Endodermal cell (in vitro differentiated cells): ENCODE data around the gene RPN2. TPM values are rescaled to one million over a fixed set of nuclear protein-coding genes. Genes with fewer than 3 reads are reported as not detected.

Experiments used
- DNase-seq: peaks from one replicate; pipeline ENCODE4 v3.0.0-alpha.2; 2017
- H3K27ac ChIP-seq: 2 replicates; pipeline ENCODE4 v1.5.1; 2013; ENCODE audit warnings: mild to moderate bottlenecking, low read depth, low read length, moderate library complexity
- H3K27me3 ChIP-seq: 2 replicates; pipeline ENCODE4 v1.6.1; 2013; ENCODE audit warnings: mild to moderate bottlenecking, low read length, moderate library complexity; ENCODE audit not compliant: insufficient read depth, control insufficient read depth, poor library complexity, severe bottlenecking
- H3K36me3 ChIP-seq: 2 replicates; pipeline ENCODE4 v1.7.0; 2013; ENCODE audit warnings: mild to moderate bottlenecking, low read length, moderate library complexity; ENCODE audit not compliant: control insufficient read depth, insufficient read depth
- H3K4me1 ChIP-seq: one replicate; pipeline ENCODE4 v1.7.0; 2013; ENCODE audit warnings: low read length; ENCODE audit not compliant: control insufficient read depth, insufficient read depth
- H3K4me3 ChIP-seq: 2 replicates; pipeline ENCODE4 v1.5.1; 2013; ENCODE audit warnings: mild to moderate bottlenecking, low read length, moderate library complexity
- H3K9ac ChIP-seq: 2 replicates; pipeline ENCODE4 v1.6.1; 2013; ENCODE audit warnings: mild to moderate bottlenecking, low read length, moderate library complexity; ENCODE audit not compliant: poor library complexity, severe bottlenecking; ENCODE audit errors: extremely low read depth
- H3K9me3 ChIP-seq: 2 replicates; pipeline ENCODE4 v1.6.1; 2013; ENCODE audit warnings: mild to moderate bottlenecking, low read length, moderate library complexity; ENCODE audit not compliant: control insufficient read depth
- H3K27ac Mint-ChIP-seq: 2 replicates; pipeline ENCODE4 v1.8.0; 2020; ENCODE audit warnings: mixed read lengths
- H3K27me3 Mint-ChIP-seq: 2 replicates; pipeline ENCODE4 v1.8.0; 2021; ENCODE audit warnings: mild to moderate bottlenecking, mixed read lengths; ENCODE audit not compliant: insufficient read depth
- H3K36me3 Mint-ChIP-seq: 2 replicates; pipeline ENCODE4 v1.8.0; 2020; ENCODE audit warnings: low read depth, mixed read lengths
- H3K4me1 Mint-ChIP-seq: 2 replicates; pipeline ENCODE4 v1.8.0; 2020; ENCODE audit warnings: mixed read lengths
- H3K4me3 Mint-ChIP-seq: 2 replicates; pipeline ENCODE4 v1.8.0; 2020; ENCODE audit warnings: mild to moderate bottlenecking, moderate library complexity, mixed read lengths
- H3K9me3 Mint-ChIP-seq: 2 replicates; pipeline ENCODE4 v1.8.0; 2020; ENCODE audit warnings: mild to moderate bottlenecking, mixed read lengths
- CTCF ChIP-seq: fragments of 200-600 bp; sonication (generic); conservative IDR thresholded peaks from 2 replicates; pipeline ENCODE4 v1.5.0; 2021; ENCODE audit warnings: antibody characterized with exemption, mild to moderate bottlenecking
- WGBS, 2 experiments: methylation state at CpG; one replicate each; pipeline versions ENCODE4 v1.1.5 to v1.1.7; 2013; ENCODE audit warnings: missing lambda C conversion rate in 2 of 2, mixed read lengths in 1 of 2; ENCODE audit not compliant: insufficient coverage in 1 of 2, insufficient read length in 1 of 2; 5-methylcytosine and 5-hydroxymethylcytosine counted together
- total RNA-seq, 2 donors: library from RNA; stranded (reverse); fragmentation: NEBNext Ultra II Directional in 1 of 2; extraction: Animal tissue kit (Norgen Biotek cat#: 25700) in 1 of 2; gene quantifications; 2 replicates in 1 of 2; 3 replicates in 1 of 2; pipeline ENCODE4 v1.2.1, GENCODE V29; 2021

The RPN2 gene
- total RNA-seq, 2 donors from 2014 or later, result 230 to 242 TPM

GRCh38 chr20:37240337-37241067, 61.4 kb downstream of the RPN2 start:
- no peak overlapping the region for H3K27ac Mint-ChIP-seq
- H3K4me1 Mint-ChIP-seq, result peaks cover 9% of the 10 kb centered on the region
- Histone ChIP-seq H3K9me3 (no peaks in the 10 kb centered on the region), H3K4me1 (peaks cover 3% of the 10 kb centered on the region), H3K36me3 (peaks cover 89% of the 10 kb centered on the region), H3K9ac (no peak overlapping the region), H3K27ac (peak overlapping the region; percentile 50), H3K4me3 (no peak overlapping the region), H3K27me3 (no peaks in the 10 kb centered on the region)
- 92 to 94% methylated on average over 2 to 3 of the region's 3 CpGs for WGBS, 2 experiments
- H3K36me3 Mint-ChIP-seq, result peaks cover 81% of the 10 kb centered on the region
- no peak for TF ChIP-seq CTCF
- H3K9me3 Mint-ChIP-seq, result no peaks in the 10 kb centered on the region
- no peak for DNase-seq
- no peak overlapping the region for H3K4me3 Mint-ChIP-seq
- no peaks in the 10 kb centered on the region for H3K27me3 Mint-ChIP-seq

- Histone ChIP-seq H3K4me1 (peaks cover 3% of the 10 kb centered on the region), H3K9ac (no peak overlapping the region), H3K27me3 (no peaks in the 10 kb centered on the region), H3K9me3 (no peaks in the 10 kb centered on the region), H3K4me3 (no peak overlapping the region), H3K36me3 (peaks cover 71% of the 10 kb centered on the region), H3K27ac (no peak overlapping the region)
- 96 to 100% methylated on average over 2 to 4 of the region's 4 CpGs for WGBS, 2 experiments
- DNase-seq, result no peak
- peaks cover 63% of the 10 kb centered on the region for H3K36me3 Mint-ChIP-seq
- H3K9me3 Mint-ChIP-seq, result no peaks in the 10 kb centered on the region
- peaks cover 16% of the 10 kb centered on the region for H3K4me1 Mint-ChIP-seq
- H3K27ac Mint-ChIP-seq, result no peak overlapping the region
- TF ChIP-seq CTCF, result no peak
- no peaks in the 10 kb centered on the region for H3K27me3 Mint-ChIP-seq
- no peak overlapping the region for H3K4me3 Mint-ChIP-seq
Measured at GRCh38 chr20:37242503-37242902, 63.4 kb downstream of the RPN2 start.

- H3K27me3 Mint-ChIP-seq, result no peaks in the 10 kb centered on the region
- Histone ChIP-seq H3K9me3 (no peaks in the 10 kb centered on the region), H3K27ac (peak overlapping the region; percentile 21), H3K4me3 (no peak overlapping the region), H3K9ac (no peak overlapping the region), H3K27me3 (no peaks in the 10 kb centered on the region), H3K4me1 (peaks cover 3% of the 10 kb centered on the region), H3K36me3 (peaks cover 63% of the 10 kb centered on the region)
- H3K9me3 Mint-ChIP-seq, result no peaks in the 10 kb centered on the region
- no peak overlapping the region for H3K4me3 Mint-ChIP-seq
- H3K36me3 Mint-ChIP-seq, result peaks cover 59% of the 10 kb centered on the region
- H3K27ac Mint-ChIP-seq, result peak overlapping the region; percentile 65
- TF ChIP-seq CTCF, result peak; percentile 69
- WGBS, 2 experiments, result 91 to 92% methylated on average over 11 to 16 of the region's 16 CpGs
- DNase-seq, result peak; percentile 77
- H3K4me1 Mint-ChIP-seq, result peaks cover 16% of the 10 kb centered on the region
Measured at GRCh38 chr20:37243076-37243936, 64.2 kb downstream of the RPN2 start.
